Measurements from ENCODE around the gene PTDSS2.

PTDSS2 gene

GRCh38 chr11:501683-502287 lies 51.7 kb downstream of the PTDSS2 start:
- no peak for TF ChIP-seq CTCF (IDR thresholded peaks at IDR 0.05)
- Histone ChIP-seq H3K4me3 (no peak overlapping the region), H3K27ac (no peak overlapping the region)
- peak; percentile 71 for DNase-seq (ENCODE audit: low spot score)

GRCh38 chr11:502288-503178 lies 52.5 kb downstream of the PTDSS2 start:
- peak; percentile 78 for DNase-seq (ENCODE audit: low spot score)
- no peak for TF ChIP-seq CTCF (IDR thresholded peaks at IDR 0.05)
- H3K4me3 ChIP-seq: peak overlapping the region; percentile 97
- H3K27ac ChIP-seq: peak overlapping the region in 1 of 2 donors; percentile 91

GRCh38 chr11:503179-503981 lies 53.3 kb downstream of the PTDSS2 start:
- peak; percentile 86 for DNase-seq (ENCODE audit: low spot score)
- H3K27ac ChIP-seq: peak overlapping the region; percentile 70 to 91
- TF ChIP-seq CTCF (IDR thresholded peaks at IDR 0.05): no peak
- peak overlapping the region; percentile 97 for H3K4me3 ChIP-seq

- TF ChIP-seq CTCF (IDR thresholded peaks at IDR 0.05): no peak
- Histone ChIP-seq H3K4me3 (peak overlapping the region; percentile 97), H3K27ac (peak overlapping the region; percentile 70 to 91)
- DNase-seq (ENCODE audit: low spot score): peak; percentile 78
Observed at GRCh38 chr11:504053-504993, 54.2 kb downstream of the PTDSS2 start.

- DNase-seq (ENCODE audit: low spot score): no peak
- Histone ChIP-seq H3K27ac (peak overlapping the region; percentile 70 to 91), H3K4me3 (peak overlapping the region; percentile 97)
- no peak for TF ChIP-seq CTCF (IDR thresholded peaks at IDR 0.05)
Observed at GRCh38 chr11:504994-505344, 54.9 kb downstream of the PTDSS2 start.

All from coronary artery (tissue), 2 donors.